HT-29 (cell line): ENCODE measurements around the gene TBC1D17. TPM values are rescaled to one million over a fixed set of nuclear protein-coding genes. Genes with fewer than 3 reads are reported as not detected.

Source experiments
- DNase-seq: peaks from one replicate; pipeline ENCODE4 v3.0.0-alpha.2; 2015; ENCODE audit warnings: low spot score
- small RNA-seq: library from RNA; depleted of rRNA; stranded (forward); fragments of <200 nt; gene quantifications from one replicate; pipeline ENCODE3, GENCODE V24; 2014
- total RNA-seq: library from RNA; depleted of rRNA; stranded (reverse); fragments of >200 nt; shearing (Covaris generic); gene quantifications from 2 replicates; pipeline ENCODE4 v1.2.3, GENCODE V29; 2014; rRNA removed

Gene TBC1D17
- total RNA-seq, 1 experiment from 2014 or later, result 38.4 TPM

DNA sequence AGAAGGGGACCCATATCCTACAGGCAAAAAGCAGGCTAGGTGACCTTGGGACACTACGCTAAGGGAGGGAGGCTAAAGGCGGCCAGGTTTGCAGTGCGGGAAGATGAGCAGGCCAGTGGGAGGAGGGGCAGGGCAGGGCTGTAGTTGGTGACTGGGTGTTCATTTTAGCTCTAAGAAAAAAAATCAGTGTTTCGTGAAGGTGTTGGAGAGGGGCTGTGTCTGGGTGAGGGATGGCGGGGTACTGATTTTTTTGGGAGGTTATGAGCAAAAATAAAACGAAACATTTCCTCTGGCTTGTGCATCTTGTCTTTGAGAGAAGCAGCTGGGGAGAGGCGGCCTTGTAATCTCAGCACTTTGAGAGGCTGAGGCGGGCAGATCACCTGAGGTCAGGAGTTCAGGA lies 56.1 kb downstream of the TBC1D17 start:
- DNase-seq, result no peak

DNA sequence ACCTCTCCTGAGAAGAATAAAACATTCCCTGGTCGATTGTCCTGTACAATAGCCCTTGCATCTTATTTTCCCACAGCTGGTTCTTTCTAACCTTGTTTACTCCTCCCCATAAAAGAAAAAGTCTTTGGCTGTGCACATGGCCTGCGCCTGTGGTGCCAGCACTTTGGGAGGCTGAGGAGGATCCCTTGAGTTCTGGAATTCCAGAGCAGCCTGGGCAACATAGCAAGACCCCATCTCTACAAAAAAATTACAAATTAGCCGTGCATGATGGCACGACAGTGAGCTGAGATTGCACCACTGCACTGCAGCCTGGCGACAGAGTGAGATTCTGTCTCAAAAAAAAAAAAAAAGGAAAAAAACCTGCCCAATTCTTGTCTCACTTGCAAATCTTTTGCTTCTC lies 59.0 kb downstream of the TBC1D17 start:
- no peak for DNase-seq

DNA sequence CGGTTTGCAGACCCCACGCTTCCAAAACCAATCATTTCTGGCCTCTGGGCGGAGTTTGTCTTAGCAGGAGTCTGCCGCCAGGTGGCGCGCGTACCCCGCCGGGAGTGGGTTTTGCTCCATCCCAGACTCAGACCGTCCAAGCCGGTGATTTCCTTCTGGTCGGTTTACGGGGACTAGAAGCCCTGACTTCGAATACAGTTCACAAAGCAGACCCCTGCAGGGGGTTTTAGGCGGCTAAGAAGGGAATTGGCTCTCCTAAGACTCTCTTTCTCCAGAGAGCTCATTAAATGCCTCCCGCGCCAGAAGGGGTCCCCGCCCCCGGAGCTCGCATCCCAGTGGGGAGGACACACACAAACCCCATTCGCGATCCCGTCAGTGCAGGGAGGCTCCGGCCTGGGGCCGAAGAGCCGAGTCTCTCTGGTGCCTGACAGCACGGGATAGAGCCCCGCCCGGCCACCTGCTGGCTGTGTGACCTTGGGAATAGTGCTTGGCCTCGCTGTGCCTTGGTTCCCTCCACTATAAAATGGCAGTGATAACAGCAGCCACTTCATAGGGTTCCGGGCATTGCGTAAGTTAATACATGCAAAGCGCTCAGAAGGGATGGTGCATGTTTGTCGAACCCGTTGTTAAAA lies 60.4 kb downstream of the TBC1D17 start:
- DNase-seq, result peak; percentile 95

Small RNAs within 50 kb of the gene (small RNA-seq; reads per million reads assigned to genes)
- not detected for gene MIR4749

Other genes with a start within 250 kb of the TBC1D17 start
- 33.1 and 45.2 TPM in 2 replicates for gene RRAS, start 237.6 kb upstream of the TBC1D17 start, total RNA-seq
- gene SCAF1, start 235.5 kb upstream of the TBC1D17 start, total RNA-seq, result 58.6 and 67.6 TPM in 2 replicates
- gene IRF3, start 211.8 kb upstream of the TBC1D17 start, total RNA-seq, result 380 and 432 TPM in 2 replicates
- gene BCL2L12, start 211.8 kb upstream of the TBC1D17 start, total RNA-seq, result 78.2 and 100 TPM in 2 replicates
- gene PRMT1, start 200.4 kb upstream of the TBC1D17 start, total RNA-seq, result 922 and 995 TPM in 2 replicates
- gene ADM5, start 188.1 kb upstream of the TBC1D17 start, total RNA-seq, result 9.2 and 10.0 TPM in 2 replicates
- gene CPT1C, start 186.6 kb upstream of the TBC1D17 start, total RNA-seq, result 0.47 and 1.4 TPM in 2 replicates
- not detected in 2 replicates for gene TSKS, start 114.4 kb upstream of the TBC1D17 start, total RNA-seq
- 122 and 131 TPM in 2 replicates for gene AP2A1, start 110.7 kb upstream of the TBC1D17 start, total RNA-seq
- 2.0 and 3.1 TPM in 2 replicates for gene FUZ, start 64.4 kb upstream of the TBC1D17 start, total RNA-seq
- gene MED25, start 59.4 kb upstream of the TBC1D17 start, total RNA-seq, result 88.3 and 91.9 TPM in 2 replicates
- gene PTOV1, start 26.5 kb upstream of the TBC1D17 start, total RNA-seq, result 188 and 218 TPM in 2 replicates
- gene PNKP, start 10.1 kb upstream of the TBC1D17 start, total RNA-seq, result 215 and 243 TPM in 2 replicates
- 89.9 and 96.4 TPM in 2 replicates for gene AKT1S1, start 347 bp upstream of the TBC1D17 start, total RNA-seq
- gene IL4I1, start 19.2 kb downstream of the TBC1D17 start, total RNA-seq, result 1.1 and 2.3 TPM in 2 replicates
- gene ATF5, start 51.5 kb downstream of the TBC1D17 start, total RNA-seq, result 32.2 and 32.8 TPM in 2 replicates
- 133 TPM in 2 replicates for gene NUP62, start 51.8 kb downstream of the TBC1D17 start, total RNA-seq
- not detected in 2 replicates for gene SIGLEC11, start 83.5 kb downstream of the TBC1D17 start, total RNA-seq
- gene VRK3, start 147.7 kb downstream of the TBC1D17 start, total RNA-seq, result 46.1 and 47.7 TPM in 2 replicates
- 18.9 and 25.1 TPM in 2 replicates for gene ZNF473, start 148.3 kb downstream of the TBC1D17 start, total RNA-seq